GM23338 (cell line): Measurements from ENCODE around the gene CYP11A1. TPM values are rescaled to one million over a fixed set of nuclear protein-coding genes. Genes with fewer than 3 reads are reported as not detected.

ENCODE experiments used
- ATAC-seq: fragments of 200-7000 bp; cut with Tn5 transposase; 3 replicates; pipeline ENCODE4 v1.9.1; 2020
- DNase-seq: peaks from one replicate; pipeline ENCODE4 v3.0.0-alpha.2; 2015; ENCODE audit warnings: low spot score
- H2AFZ ChIP-seq: fragments of 200-600 bp; sonication (generic); 2 replicates; pipeline ENCODE4 v1.8.0; 2016; ENCODE audit warnings: antibody characterized with exemption, mild to moderate bottlenecking, moderate library complexity
- H3F3A ChIP-seq: fragments of 200-600 bp; sonication (generic); replicated peaks from 2 replicates; pipeline ENCODE4 v1.8.0; 2017; ENCODE audit warnings: antibody characterized with exemption, mixed run types, low read depth
- H3K27ac ChIP-seq: fragments of 200-600 bp; sonication (generic); 2 replicates; pipeline ENCODE4 v1.6.1; 2016; ENCODE audit warnings: low read depth
- H3K27me3 ChIP-seq: fragments of 200-600 bp; sonication (generic); 2 replicates; pipeline ENCODE4 v1.8.0; 2016; ENCODE audit warnings: mild to moderate bottlenecking, mixed run types, moderate library complexity; ENCODE audit not compliant: insufficient read depth
- H3K36me3 ChIP-seq: fragments of 200-600 bp; sonication (generic); 2 replicates; pipeline ENCODE4 v1.8.0; 2016; ENCODE audit warnings: mild to moderate bottlenecking; ENCODE audit not compliant: insufficient read depth
- H3K4me1 ChIP-seq: fragments of 200-600 bp; sonication (generic); 2 replicates; pipeline ENCODE4 v1.8.0; 2016; ENCODE audit warnings: mild to moderate bottlenecking, moderate library complexity; ENCODE audit not compliant: insufficient read depth
- H3K4me2 ChIP-seq: fragments of 200-600 bp; sonication (generic); 2 replicates; pipeline ENCODE4 v1.7.1; 2017; ENCODE audit warnings: mixed run types
- H3K4me3 ChIP-seq: fragments of 200-600 bp; sonication (generic); 2 replicates; pipeline ENCODE4 v1.6.1; 2016; ENCODE audit warnings: mixed run types
- H3K79me2 ChIP-seq: fragments of 200-600 bp; sonication (generic); replicated peaks from 2 replicates; pipeline ENCODE4 v1.8.0; 2017; ENCODE audit warnings: mild to moderate bottlenecking; ENCODE audit not compliant: insufficient read depth
- H3K9me2 ChIP-seq: fragments of 200-600 bp; sonication (generic); 2 replicates; pipeline ENCODE4 v1.8.0; 2017; ENCODE audit not compliant: insufficient read depth
- H4K20me1 ChIP-seq: fragments of 200-600 bp; sonication (generic); replicated peaks from 2 replicates; pipeline ENCODE4 v1.8.0; 2017; ENCODE audit warnings: mild to moderate bottlenecking; ENCODE audit not compliant: insufficient read depth
- H3K27ac Mint-ChIP-seq: 2 replicates; pipeline ENCODE4 v1.8.0; 2020; ENCODE audit warnings: inconsistent platforms, mild to moderate bottlenecking, moderate library complexity, mixed read lengths
- H3K27me3 Mint-ChIP-seq: 3 replicates; pipeline ENCODE4 v1.8.0; 2022; ENCODE audit warnings: low read depth, mild to moderate bottlenecking, moderate library complexity, mixed read lengths, inconsistent platforms; ENCODE audit not compliant: insufficient read depth, poor library complexity
- H3K36me3 Mint-ChIP-seq: 3 replicates; pipeline ENCODE4 v1.8.0; 2021; ENCODE audit warnings: low read depth, mild to moderate bottlenecking, inconsistent platforms, moderate library complexity, mixed read lengths
- H3K4me1 Mint-ChIP-seq: 3 replicates; pipeline ENCODE4 v1.8.0; 2020; ENCODE audit warnings: mild to moderate bottlenecking, inconsistent platforms, mixed read lengths
- H3K4me3 Mint-ChIP-seq: 3 replicates; pipeline ENCODE4 v1.8.0; 2021; ENCODE audit warnings: moderate library complexity, mild to moderate bottlenecking, inconsistent platforms, mixed read lengths
- H3K9me3 Mint-ChIP-seq: 3 replicates; pipeline ENCODE4 v1.8.0; 2020; ENCODE audit warnings: moderate library complexity, mild to moderate bottlenecking, inconsistent platforms, mixed read lengths
- CREB1 ChIP-seq: fragments of 250-450 bp; sonication (Bioruptor Pico); IDR thresholded peaks from 2 replicates; pipeline ENCODE4 v1.5.0; 2020; ENCODE audit warnings: low read depth, mild to moderate bottlenecking, moderate library complexity
- EZH2 ChIP-seq: fragments of 200-600 bp; sonication (generic); IDR thresholded peaks from one replicate; pipeline ENCODE4 v1.8.0; 2017; ENCODE audit warnings: antibody characterized with exemption, mild to moderate bottlenecking, low read depth; ENCODE audit not compliant: unreplicated experiment
- EZH2phosphoT487 ChIP-seq: fragments of 200-600 bp; sonication (generic); IDR thresholded peaks from one replicate; pipeline ENCODE4 v1.8.1; 2018; ENCODE audit warnings: antibody characterized with exemption; ENCODE audit not compliant: unreplicated experiment
- JUNB ChIP-seq: IDR thresholded peaks from one replicate; pipeline ENCODE4 v1.6.1; 2016; ENCODE audit warnings: antibody characterized with exemption; ENCODE audit not compliant: unreplicated experiment
- NANOG ChIP-seq: IDR thresholded peaks from 2 replicates; pipeline ENCODE4 v1.6.1; 2016; ENCODE audit warnings: antibody characterized with exemption, borderline replicate concordance
- POLR2AphosphoS5 ChIP-seq: IDR thresholded peaks from 2 replicates; pipeline ENCODE4 v1.6.1; 2016; ENCODE audit warnings: antibody characterized with exemption, low read depth
- STAT1 ChIP-seq: IDR thresholded peaks from one replicate; pipeline ENCODE4 v1.6.1; 2016; ENCODE audit warnings: antibody characterized with exemption; ENCODE audit not compliant: unreplicated experiment
- ZNF114 ChIP-seq: fragments of 250-450 bp; sonication (Bioruptor Pico); IDR thresholded peaks from 2 replicates; pipeline ENCODE4 v1.5.0; 2020; ENCODE audit warnings: mild to moderate bottlenecking, moderate library complexity
- ZNF331 ChIP-seq: fragments of 250-450 bp; sonication (Bioruptor Pico); IDR thresholded peaks from 2 replicates; pipeline ENCODE4 v1.5.0; 2020; ENCODE audit warnings: low read depth, mild to moderate bottlenecking, moderate library complexity
- polyA plus RNA-seq: library from polyadenylated mRNA; unstranded; fragments of >200 nt; fragmentation: Nextera tagmentation; extraction: Ambion mirVana; gene quantifications from 2 replicates; pipeline ENCODE4 v1.2.1, GENCODE V29; 2016
- total RNA-seq: library from RNA; depleted of rRNA; stranded (reverse); fragments of >200 nt; shearing (Covaris generic); gene quantifications from 2 replicates; pipeline ENCODE4 v1.2.3, GENCODE V29; 2014
- TF ChIP-seq, protein P1 (sequence below): fragments of 250-450 bp; sonication (Bioruptor Pico); IDR thresholded peaks from 2 replicates; pipeline ENCODE4 v1.5.0; 2020; ENCODE audit warnings: mild to moderate bottlenecking, moderate library complexity
- TF ChIP-seq, protein P2 (sequence below): IDR thresholded peaks from one replicate; pipeline ENCODE4 v1.6.1; 2018; ENCODE audit warnings: antibody characterized with exemption; ENCODE audit not compliant: unreplicated experiment
- TF ChIP-seq, protein P3 (sequence below): IDR thresholded peaks from 2 replicates; pipeline ENCODE4 v1.6.1; 2016; ENCODE audit warnings: antibody characterized with exemption
- TF ChIP-seq, protein P4 (sequence below), 2 experiments: fragments of 200-600 bp in 1 of 2; sonication (generic) in 1 of 2; conservative IDR thresholded peaks; 2 replicates each; pipeline versions ENCODE4 v1.5.1 to v1.6.1; 2016 to 2017; ENCODE audit warnings: antibody characterized with exemption in 2 of 2, low read depth in 2 of 2, mild to moderate bottlenecking in 2 of 2, moderate library complexity in 1 of 2

CYP11A1 gene
- total and polyA plus RNA-seq, 2 experiments from 2014 or later = 1.2 to 1.7 TPM

DNA sequence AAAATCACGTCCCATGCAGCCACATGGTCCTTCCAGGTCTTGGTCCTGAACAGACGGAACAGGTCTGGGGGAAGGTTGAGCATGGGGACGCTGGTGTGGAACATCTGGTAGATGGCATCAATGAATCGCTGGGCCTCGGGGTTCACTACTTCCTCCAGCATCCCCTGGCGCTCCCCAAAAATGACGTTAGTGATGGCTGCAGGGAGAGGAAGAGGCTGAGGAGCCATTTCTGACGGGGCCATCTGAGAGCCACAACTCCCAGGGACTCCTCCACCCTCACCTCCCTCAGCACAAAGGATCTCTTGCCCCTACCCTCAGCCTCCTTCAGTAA, 23.7 kb downstream of the CYP11A1 start:
- peaks cover 7% of the 10 kb centered on the region for H3K4me1 Mint-ChIP-seq
- H3K9me3 Mint-ChIP-seq = peaks cover 2% of the 10 kb centered on the region; the same call in 1 of the 3 replicates
- ATAC-seq (no peak), DNase-seq (no peak)
- no peak overlapping the region for H3K4me2 ChIP-seq
- no peaks in the 10 kb centered on the region for H3K27me3 ChIP-seq
- H3F3A ChIP-seq = no peaks in the 10 kb centered on the region
- no peaks in the 10 kb centered on the region for H4K20me1 ChIP-seq
- no peak overlapping the region for H3K27ac Mint-ChIP-seq
- no peaks in the 10 kb centered on the region for H3K36me3 ChIP-seq
- H3K4me3 Mint-ChIP-seq = no peak overlapping the region
- no peaks in the 10 kb centered on the region for H3K36me3 Mint-ChIP-seq
- TF ChIP-seq JUNB (no peak), ZNF114 (CRISPR knock-in tag) (no peak), POLR2AphosphoS5 (no peak), EZH2 (no peak), EZH2phosphoT487 (no peak), NANOG (no peak), CREB1 (no peak), ZNF331 (CRISPR knock-in tag) (no peak), STAT1 (no peak)
- TF ChIP-seq, protein P1, sequence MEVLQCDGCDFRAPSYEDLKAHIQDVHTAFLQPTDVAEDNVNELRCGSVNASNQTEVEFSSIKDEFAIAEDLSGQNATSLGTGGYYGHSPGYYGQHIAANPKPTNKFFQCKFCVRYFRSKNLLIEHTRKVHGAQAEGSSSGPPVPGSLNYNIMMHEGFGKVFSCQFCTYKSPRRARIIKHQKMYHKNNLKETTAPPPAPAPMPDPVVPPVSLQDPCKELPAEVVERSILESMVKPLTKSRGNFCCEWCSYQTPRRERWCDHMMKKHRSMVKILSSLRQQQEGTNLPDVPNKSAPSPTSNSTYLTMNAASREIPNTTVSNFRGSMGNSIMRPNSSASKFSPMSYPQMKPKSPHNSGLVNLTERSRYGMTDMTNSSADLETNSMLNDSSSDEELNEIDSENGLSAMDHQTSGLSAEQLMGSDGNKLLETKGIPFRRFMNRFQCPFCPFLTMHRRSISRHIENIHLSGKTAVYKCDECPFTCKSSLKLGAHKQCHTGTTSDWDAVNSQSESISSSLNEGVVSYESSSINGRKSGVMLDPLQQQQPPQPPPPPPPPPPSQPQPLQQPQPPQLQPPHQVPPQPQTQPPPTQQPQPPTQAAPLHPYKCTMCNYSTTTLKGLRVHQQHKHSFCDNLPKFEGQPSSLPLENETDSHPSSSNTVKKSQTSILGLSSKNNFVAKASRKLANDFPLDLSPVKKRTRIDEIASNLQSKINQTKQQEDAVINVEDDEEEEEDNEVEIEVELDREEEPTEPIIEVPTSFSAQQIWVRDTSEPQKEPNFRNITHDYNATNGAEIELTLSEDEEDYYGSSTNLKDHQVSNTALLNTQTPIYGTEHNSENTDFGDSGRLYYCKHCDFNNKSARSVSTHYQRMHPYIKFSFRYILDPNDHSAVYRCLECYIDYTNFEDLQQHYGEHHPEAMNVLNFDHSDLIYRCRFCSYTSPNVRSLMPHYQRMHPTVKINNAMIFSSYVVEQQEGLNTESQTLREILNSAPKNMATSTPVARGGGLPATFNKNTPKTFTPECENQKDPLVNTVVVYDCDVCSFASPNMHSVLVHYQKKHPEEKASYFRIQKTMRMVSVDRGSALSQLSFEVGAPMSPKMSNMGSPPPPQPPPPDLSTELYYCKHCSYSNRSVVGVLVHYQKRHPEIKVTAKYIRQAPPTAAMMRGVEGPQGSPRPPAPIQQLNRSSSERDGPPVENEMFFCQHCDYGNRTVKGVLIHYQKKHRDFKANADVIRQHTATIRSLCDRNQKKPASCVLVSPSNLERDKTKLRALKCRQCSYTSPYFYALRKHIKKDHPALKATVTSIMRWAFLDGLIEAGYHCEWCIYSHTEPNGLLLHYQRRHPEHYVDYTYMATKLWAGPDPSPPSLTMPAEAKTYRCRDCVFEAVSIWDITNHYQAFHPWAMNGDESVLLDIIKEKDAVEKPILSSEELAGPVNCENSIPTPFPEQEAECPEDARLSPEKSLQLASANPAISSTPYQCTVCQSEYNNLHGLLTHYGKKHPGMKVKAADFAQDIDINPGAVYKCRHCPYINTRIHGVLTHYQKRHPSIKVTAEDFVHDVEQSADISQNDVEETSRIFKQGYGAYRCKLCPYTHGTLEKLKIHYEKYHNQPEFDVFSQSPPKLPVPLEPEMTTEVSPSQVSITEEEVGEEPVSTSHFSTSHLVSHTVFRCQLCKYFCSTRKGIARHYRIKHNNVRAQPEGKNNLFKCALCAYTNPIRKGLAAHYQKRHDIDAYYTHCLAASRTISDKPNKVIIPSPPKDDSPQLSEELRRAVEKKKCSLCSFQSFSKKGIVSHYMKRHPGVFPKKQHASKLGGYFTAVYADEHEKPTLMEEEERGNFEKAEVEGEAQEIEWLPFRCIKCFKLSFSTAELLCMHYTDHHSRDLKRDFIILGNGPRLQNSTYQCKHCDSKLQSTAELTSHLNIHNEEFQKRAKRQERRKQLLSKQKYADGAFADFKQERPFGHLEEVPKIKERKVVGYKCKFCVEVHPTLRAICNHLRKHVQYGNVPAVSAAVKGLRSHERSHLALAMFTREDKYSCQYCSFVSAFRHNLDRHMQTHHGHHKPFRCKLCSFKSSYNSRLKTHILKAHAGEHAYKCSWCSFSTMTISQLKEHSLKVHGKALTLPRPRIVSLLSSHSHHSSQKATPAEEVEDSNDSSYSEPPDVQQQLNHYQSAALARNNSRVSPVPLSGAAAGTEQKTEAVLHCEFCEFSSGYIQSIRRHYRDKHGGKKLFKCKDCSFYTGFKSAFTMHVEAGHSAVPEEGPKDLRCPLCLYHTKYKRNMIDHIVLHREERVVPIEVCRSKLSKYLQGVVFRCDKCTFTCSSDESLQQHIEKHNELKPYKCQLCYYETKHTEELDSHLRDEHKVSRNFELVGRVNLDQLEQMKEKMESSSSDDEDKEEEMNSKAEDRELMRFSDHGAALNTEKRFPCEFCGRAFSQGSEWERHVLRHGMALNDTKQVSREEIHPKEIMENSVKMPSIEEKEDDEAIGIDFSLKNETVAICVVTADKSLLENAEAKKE (CRISPR knock-in tag) = no peak
- TF ChIP-seq, protein P2, sequence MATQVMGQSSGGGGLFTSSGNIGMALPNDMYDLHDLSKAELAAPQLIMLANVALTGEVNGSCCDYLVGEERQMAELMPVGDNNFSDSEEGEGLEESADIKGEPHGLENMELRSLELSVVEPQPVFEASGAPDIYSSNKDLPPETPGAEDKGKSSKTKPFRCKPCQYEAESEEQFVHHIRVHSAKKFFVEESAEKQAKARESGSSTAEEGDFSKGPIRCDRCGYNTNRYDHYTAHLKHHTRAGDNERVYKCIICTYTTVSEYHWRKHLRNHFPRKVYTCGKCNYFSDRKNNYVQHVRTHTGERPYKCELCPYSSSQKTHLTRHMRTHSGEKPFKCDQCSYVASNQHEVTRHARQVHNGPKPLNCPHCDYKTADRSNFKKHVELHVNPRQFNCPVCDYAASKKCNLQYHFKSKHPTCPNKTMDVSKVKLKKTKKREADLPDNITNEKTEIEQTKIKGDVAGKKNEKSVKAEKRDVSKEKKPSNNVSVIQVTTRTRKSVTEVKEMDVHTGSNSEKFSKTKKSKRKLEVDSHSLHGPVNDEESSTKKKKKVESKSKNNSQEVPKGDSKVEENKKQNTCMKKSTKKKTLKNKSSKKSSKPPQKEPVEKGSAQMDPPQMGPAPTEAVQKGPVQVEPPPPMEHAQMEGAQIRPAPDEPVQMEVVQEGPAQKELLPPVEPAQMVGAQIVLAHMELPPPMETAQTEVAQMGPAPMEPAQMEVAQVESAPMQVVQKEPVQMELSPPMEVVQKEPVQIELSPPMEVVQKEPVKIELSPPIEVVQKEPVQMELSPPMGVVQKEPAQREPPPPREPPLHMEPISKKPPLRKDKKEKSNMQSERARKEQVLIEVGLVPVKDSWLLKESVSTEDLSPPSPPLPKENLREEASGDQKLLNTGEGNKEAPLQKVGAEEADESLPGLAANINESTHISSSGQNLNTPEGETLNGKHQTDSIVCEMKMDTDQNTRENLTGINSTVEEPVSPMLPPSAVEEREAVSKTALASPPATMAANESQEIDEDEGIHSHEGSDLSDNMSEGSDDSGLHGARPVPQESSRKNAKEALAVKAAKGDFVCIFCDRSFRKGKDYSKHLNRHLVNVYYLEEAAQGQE = no peak
- TF ChIP-seq, protein P3, sequence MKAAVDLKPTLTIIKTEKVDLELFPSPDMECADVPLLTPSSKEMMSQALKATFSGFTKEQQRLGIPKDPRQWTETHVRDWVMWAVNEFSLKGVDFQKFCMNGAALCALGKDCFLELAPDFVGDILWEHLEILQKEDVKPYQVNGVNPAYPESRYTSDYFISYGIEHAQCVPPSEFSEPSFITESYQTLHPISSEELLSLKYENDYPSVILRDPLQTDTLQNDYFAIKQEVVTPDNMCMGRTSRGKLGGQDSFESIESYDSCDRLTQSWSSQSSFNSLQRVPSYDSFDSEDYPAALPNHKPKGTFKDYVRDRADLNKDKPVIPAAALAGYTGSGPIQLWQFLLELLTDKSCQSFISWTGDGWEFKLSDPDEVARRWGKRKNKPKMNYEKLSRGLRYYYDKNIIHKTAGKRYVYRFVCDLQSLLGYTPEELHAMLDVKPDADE = no peak
- TF ChIP-seq, protein P4, sequence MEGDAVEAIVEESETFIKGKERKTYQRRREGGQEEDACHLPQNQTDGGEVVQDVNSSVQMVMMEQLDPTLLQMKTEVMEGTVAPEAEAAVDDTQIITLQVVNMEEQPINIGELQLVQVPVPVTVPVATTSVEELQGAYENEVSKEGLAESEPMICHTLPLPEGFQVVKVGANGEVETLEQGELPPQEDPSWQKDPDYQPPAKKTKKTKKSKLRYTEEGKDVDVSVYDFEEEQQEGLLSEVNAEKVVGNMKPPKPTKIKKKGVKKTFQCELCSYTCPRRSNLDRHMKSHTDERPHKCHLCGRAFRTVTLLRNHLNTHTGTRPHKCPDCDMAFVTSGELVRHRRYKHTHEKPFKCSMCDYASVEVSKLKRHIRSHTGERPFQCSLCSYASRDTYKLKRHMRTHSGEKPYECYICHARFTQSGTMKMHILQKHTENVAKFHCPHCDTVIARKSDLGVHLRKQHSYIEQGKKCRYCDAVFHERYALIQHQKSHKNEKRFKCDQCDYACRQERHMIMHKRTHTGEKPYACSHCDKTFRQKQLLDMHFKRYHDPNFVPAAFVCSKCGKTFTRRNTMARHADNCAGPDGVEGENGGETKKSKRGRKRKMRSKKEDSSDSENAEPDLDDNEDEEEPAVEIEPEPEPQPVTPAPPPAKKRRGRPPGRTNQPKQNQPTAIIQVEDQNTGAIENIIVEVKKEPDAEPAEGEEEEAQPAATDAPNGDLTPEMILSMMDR (conservative IDR thresholded peaks at IDR 0.05; ENCODE audit: low read depth in 2 of 2) = no peak
- no peaks in the 10 kb centered on the region for H3K79me2 ChIP-seq
- H3K27me3 Mint-ChIP-seq = peaks cover 9% of the 10 kb centered on the region
- H3K9me2 ChIP-seq = peaks cover 5% of the 10 kb centered on the region; the same call in 1 of the 2 replicates
- H2AFZ ChIP-seq = no peak overlapping the region
- no peak overlapping the region for H3K4me3 ChIP-seq
- no peaks in the 10 kb centered on the region for H3K4me1 ChIP-seq
- H3K27ac ChIP-seq = no peak overlapping the region
